NCI-H2196 treated with DMSO at 0.1 percent for 48 hours (cell line): ENCODE measurements around the gene SAMD3.
"Not testable (repeated sequence)": the region's sequence is repeated elsewhere in the genome, so short reads cannot be mapped to it uniquely, and the experiment has no call there.

ENCODE experiments used
- DNase-seq: peaks from one replicate; lab custom pipeline; 2025; ENCODE audit not compliant: unreplicated experiment; lab: John Stamatoyannopoulos, UW

SAMD3 gene

GRCh38 chr6:130212215-130212874, 10.4 kb downstream of the SAMD3 start:
- no peak for DNase-seq

- no peak for DNase-seq
Measured at GRCh38 chr6:130211691-130212090, 11.1 kb downstream of the SAMD3 start.

GRCh38 chr6:130207979-130208649, 14.6 kb downstream of the SAMD3 start:
- no peak for DNase-seq

- DNase-seq: no peak
Measured at GRCh38 chr6:130206479-130206878, 16.3 kb downstream of the SAMD3 start.

- no peak for DNase-seq
Measured at GRCh38 chr6:130204322-130204721, 18.4 kb downstream of the SAMD3 start.

GRCh38 chr6:130203370-130203769, 19.4 kb downstream of the SAMD3 start:
- DNase-seq: no peak

GRCh38 chr6:130202782-130203181, 20.0 kb downstream of the SAMD3 start:
- no peak for DNase-seq

GRCh38 chr6:130200020-130200419, 22.7 kb downstream of the SAMD3 start:
- no peak for DNase-seq

GRCh38 chr6:130198483-130199035, 24.2 kb downstream of the SAMD3 start:
- no peak for DNase-seq

- DNase-seq: not testable (repeated sequence)
Measured at GRCh38 chr6:130197816-130198482, 24.8 kb downstream of the SAMD3 start.

GRCh38 chr6:130194434-130194833, 28.3 kb downstream of the SAMD3 start:
- not testable (repeated sequence) for DNase-seq

- DNase-seq: no peak
Measured at GRCh38 chr6:130190701-130191690, 31.8 kb downstream of the SAMD3 start.

- DNase-seq: no peak
Measured at GRCh38 chr6:130189531-130190397, 33.0 kb downstream of the SAMD3 start.

- no peak for DNase-seq
Measured at GRCh38 chr6:130188207-130188899, 34.4 kb downstream of the SAMD3 start.

- no peak for DNase-seq
Measured at GRCh38 chr6:130187335-130188206, 35.2 kb downstream of the SAMD3 start.

GRCh38 chr6:130185658-130186057, 37.1 kb downstream of the SAMD3 start:
- no peak for DNase-seq

GRCh38 chr6:130183271-130184222, 39.2 kb downstream of the SAMD3 start:
- no peak for DNase-seq
